Dermis microvascular lymphatic vessel endothelial cell (primary cell): Measurements from ENCODE around the gene C4orf50. TPM values are rescaled to one million over a fixed set of nuclear protein-coding genes. Genes with fewer than 3 reads are reported as not detected.
"Not testable (repeated sequence)": the region's sequence is repeated elsewhere in the genome, so short reads cannot be mapped to it uniquely, and the experiment has no call there.

Source experiments
- DNase-seq, 2 donors: peaks; one replicate each; pipeline versions ENCODE4 v3.0.0 to v3.0.0-alpha.2; 2010; ENCODE audit warnings: low read depth in 2 of 2
- total RNA-seq: library from RNA; depleted of rRNA; stranded (reverse); fragments of >200 nt; gene quantifications from 2 replicates; pipeline ENCODE4 v1.2.1, GENCODE V29; 2014

Gene C4orf50
- total RNA-seq, 1 donor from 2014 or later = under 0.01 TPM

DNA sequence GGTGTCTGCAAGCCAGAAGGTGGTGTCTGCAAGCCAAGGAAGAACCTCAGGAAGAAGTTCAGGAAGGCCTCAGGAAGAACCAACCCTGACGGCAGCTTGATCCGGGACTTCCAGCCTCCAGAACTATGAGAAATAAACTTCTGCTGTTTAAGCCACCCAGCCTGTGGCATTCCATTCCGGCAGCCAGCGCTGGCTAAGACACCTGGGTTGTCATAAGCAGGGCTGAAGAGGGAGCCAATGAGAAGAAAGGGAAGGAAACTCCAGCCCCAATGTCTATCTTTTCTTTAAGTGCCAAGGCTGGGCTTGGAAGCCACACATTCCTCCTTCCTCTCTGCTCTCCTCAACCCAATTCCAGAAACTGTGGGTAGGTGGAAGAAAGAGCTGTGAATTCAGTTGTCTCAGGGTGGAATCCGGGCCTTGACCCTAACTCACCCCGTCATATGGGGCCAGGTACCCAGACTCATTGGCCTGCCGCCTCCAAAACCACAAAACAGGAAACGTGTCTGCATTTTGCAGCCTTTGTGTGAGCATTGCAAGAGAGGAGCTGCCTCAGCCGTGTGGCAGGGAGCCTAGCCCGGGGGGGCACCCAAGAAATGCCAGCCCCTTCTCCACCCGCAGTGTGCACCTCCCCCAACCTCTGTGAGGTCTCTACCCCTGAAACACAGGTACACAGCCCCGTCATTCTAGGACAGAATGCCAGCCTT lies 152.2 kb downstream of the C4orf50 start:
- DNase-seq = no peak

DNA sequence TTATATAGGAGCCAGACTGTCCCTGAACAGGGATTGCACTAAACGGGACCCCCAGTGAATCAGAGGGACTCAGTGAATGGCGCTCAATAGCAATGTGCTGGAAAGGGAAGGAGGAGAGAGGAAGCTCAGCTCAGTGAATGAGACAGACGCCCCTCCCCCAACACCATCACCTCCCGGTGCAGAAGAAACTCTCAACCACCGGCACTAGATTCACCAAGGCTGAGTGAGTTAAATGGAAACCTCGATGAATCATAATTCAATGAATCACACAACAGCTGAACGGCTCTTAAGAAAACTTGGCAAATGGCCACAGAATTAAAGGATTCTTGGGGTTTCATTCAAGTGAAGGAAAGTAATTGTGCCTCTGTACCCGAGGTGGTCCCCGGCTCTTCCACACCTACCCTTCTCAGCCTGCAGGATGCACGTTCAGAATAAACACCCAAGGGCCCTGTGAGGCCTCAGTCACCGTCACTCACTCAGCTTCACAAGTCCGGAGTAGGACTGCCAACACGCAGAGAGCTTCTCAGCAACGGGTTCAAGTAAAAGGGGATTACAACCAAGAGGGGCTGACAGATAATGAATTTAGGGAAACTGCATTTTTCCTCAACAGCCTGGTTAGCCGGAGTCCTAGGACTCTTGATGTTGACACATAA lies 154.6 kb downstream of the C4orf50 start:
- DNase-seq = peak in 1 of 2 donors; percentile 81

DNA sequence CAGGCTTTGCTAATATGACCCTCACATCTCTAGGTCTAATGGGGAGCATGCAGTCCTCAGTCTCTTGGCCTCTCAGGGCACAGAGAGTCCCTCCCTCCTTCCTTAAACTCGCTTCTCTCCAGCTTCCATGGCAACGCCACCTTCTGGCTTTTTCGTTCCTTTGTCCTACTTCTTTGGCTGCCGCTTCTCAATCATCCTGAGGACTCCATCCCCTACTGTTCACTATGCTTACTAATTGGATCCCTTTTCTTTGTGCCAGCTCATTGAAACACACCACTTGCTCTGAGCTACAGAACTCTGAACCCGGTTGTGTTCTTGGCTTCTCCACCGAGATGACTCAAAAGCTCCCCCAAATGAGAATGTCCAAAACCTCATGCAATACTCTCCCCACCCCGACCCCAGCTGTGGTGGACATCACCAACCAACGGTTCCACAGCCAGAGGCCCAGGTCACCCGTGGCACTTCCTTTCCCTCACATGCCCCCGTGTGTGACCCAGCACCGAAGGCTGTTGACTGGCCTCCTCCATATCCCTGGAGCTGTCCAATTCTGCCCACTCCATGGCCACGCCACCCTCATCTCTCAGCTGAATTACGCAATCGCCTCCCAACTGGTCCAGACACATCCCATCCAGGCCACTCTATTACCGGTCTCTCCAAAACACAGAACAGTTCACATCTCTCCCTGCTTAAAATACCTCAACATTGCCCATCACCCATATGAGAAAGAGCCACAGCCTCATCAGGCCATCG lies 160.0 kb downstream of the C4orf50 start:
- no peak for DNase-seq

DNA sequence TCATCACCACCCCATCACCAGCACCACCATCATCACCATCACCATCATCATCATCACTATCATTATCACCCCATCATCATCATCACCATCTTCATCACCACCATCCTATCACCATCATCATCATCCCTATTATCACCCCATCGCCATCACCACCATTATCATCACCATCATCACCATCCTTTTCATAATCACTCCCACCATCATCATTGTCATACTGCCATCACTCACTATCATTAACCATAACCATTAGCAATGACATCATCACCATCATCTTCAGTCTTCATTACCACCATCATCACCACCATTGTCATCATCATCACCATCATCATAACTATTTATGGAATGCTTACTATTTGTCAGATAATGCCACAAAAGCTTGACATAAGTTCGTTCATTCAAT lies 161.0 kb downstream of the C4orf50 start:
- DNase-seq = no peak

DNA sequence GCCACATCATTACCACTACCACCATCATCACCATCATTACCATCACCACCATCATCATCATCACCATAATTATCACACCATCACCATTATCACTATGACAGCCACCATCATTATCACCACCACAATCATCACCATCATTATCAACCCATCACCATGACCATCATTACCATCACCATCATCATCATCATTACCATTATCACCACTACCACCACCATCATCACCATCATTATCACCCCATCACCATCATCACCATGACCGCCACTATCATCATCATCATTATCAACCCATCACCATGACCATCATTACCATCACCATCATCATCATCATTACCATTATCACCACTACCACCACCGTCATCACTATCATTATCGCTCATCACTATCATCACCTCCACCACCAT lies 161.9 kb downstream of the C4orf50 start:
- DNase-seq = not testable (repeated sequence)

DNA sequence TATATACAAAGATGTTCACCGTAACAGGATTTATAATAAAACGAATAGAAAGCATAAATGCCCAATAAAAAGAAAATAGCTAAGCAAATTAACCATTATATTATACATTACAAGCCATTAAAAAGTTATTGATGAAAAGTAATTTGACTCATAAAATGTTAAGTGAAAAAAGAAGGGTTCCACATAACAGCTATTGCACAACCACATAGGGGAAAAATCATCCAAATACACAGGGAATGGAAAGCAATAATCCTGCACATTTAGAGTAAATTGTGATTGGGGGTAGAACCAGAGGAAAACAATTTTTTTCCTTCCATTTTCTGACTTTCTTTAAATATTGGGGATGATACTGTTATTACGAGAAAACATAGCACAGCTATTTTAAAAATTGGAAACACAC lies 163.3 kb downstream of the C4orf50 start:
- no peak for DNase-seq

DNA sequence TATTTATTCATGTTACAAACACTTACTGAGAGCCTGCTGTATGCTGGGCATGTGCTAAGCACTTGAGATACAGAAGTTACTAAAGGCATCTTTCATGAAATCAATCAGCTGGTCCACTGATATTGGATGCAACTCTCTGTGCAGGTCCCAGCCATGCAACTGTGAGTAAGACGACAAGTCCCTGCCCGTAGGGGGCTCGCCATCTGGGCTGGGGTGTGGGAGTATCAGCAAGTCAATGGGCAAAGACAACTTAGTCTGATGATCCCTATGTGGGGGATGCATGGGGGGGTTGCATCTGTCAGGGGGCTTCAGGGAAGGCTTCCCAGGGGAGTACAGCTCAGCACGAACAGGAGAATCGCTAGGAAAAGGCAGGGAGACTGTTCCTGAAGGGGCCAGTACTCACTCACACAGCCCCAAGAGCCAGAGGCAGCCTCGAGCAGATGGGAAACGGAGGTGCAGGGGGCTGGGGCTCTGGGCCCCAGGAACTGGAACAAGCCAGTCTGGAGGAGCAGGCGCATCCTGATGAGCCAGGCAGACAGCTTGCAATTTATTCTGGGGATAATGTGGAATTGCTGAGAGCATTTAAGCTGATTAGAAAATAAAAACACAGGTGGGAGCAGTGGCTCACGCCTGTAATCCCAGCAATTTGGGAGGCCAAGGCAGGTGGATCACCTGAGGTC lies 165.6 kb downstream of the C4orf50 start:
- no peak for DNase-seq

DNA sequence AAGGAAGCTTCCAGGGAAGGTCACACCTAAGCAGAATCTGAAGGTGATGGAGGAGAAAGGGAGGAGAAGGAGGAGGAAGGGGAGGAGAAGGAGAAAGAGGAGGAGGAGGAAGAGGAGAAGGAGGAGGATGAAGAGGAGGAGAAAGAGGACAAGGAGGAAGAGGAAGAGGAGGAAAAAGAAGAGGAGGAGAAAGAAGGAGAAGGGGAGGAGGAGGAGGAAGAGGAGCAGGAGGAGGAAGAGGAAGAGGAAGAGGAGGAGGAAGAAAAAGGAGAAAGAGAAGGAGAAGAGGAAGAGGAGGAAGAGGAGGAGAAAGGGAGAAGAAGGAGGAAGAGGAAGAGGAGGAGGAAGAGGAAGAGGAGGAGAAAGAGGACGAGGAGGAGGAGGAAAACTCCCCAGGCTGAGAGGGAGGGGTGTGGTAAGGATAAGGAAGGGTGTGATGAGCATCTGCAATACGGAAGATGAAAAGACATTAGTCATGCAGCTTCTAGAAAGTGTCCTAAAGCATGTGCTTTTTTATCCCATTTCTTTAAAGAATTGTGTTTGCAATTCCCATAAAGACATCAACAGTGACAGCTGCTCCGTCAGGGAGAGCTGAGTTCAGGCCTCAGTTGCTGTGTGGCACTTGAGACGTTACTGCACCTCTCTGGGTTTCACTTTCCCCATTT lies 166.5 kb downstream of the C4orf50 start:
- DNase-seq = no peak

Other genes with a start within 250 kb of the C4orf50 start
- 0.13 and 1.5 TPM in 2 replicates for gene CRMP1, start 125.3 kb downstream of the C4orf50 start, total RNA-seq
- gene JAKMIP1, start 182.1 kb upstream of the C4orf50 start, total RNA-seq = not detected in 2 replicates